Esophagus muscularis mucosa (tissue), 4 donors: Measurements from ENCODE around the gene KRTAP6-1. TPM values are rescaled to one million over a fixed set of nuclear protein-coding genes. Genes with fewer than 3 reads are reported as not detected.

Source experiments
- DNase-seq: peaks from one replicate; pipeline ENCODE4 v3.0.0-alpha.2; 2017; ENCODE audit errors: extremely low spot score
- H3K27ac ChIP-seq, 4 donors: fragments of 200-600 bp; sonication (generic); replicated peaks in 1 of 4; 1 replicate in 3 of 4; 2 replicates in 1 of 4; pipeline ENCODE4 v1.5.1; 2016 to 2019; ENCODE audit warnings: mild to moderate bottlenecking in 1 of 4
- H3K27me3 ChIP-seq, 4 donors: fragments of 200-600 bp; sonication (generic); one replicate each; pipeline versions ENCODE4 v1.5.1 to v1.6.0; 2016 to 2019
- H3K36me3 ChIP-seq, 4 donors: fragments of 200-600 bp; sonication (generic); one replicate each; pipeline ENCODE4 v1.5.1; 2016 to 2019
- H3K4me1 ChIP-seq, 4 donors: fragments of 200-600 bp; sonication (generic); one replicate each; pipeline ENCODE4 v1.5.1; 2016 to 2019
- H3K4me3 ChIP-seq, 4 donors: fragments of 200-600 bp; sonication (generic); 1 replicate in 2 of 4; 2 replicates in 2 of 4; pipeline ENCODE4 v1.5.1; 2016 to 2019; ENCODE audit warnings: mild to moderate bottlenecking in 4 of 4, moderate library complexity in 1 of 4
- H3K9me3 ChIP-seq, 4 donors: fragments of 200-600 bp; sonication (generic); 1 replicate in 3 of 4; 2 replicates in 1 of 4; pipeline ENCODE4 v1.5.1; 2016 to 2019
- EP300 ChIP-seq: sonication (generic); formaldehyde crosslinking; IDR thresholded peaks from one replicate; pipeline ENCODE4 v1.6.1; 2017; ENCODE audit warnings: antibody characterized with exemption
- POLR2A ChIP-seq: fragments of 450-650 bp; IDR thresholded peaks from one replicate; pipeline ENCODE4 v1.6.1; 2017; ENCODE audit warnings: antibody characterized with exemption, moderate library complexity, mild to moderate bottlenecking, low read depth
- POLR2AphosphoS5 ChIP-seq, 2 donors: sonication (generic); formaldehyde crosslinking; IDR thresholded peaks; one replicate each; pipeline ENCODE4 v1.6.1; 2017; ENCODE audit warnings: antibody characterized with exemption in 2 of 2
- WGBS: methylation state at CpG from one replicate; pipeline ENCODE4 v1.1.5; 2018; 5-methylcytosine and 5-hydroxymethylcytosine counted together
- intact Hi-C: fragments of 100-400 bp; cut with DNase I; formaldehyde crosslinking; loops from one replicate; pipeline ENCODE4 v1.15.1; 2023
- total RNA-seq, 4 donors: library from RNA; depleted of rRNA; stranded (reverse); fragments of >200 nt; gene quantifications; one replicate each; pipeline versions ENCODE4 v1.1.0 to v1.2.1, GENCODE V29; 2016
- TF ChIP-seq, protein P1 (sequence below), 3 experiments: fragments of 200-600 bp in 2 of 3; fragments of 450-650 bp in 1 of 3; sonication (generic) in 2 of 3; IDR thresholded peaks; one replicate each; pipeline ENCODE4 v1.5.1; 2017 to 2019; ENCODE audit warnings: antibody characterized with exemption in 3 of 3, mild to moderate bottlenecking in 2 of 3, moderate library complexity in 1 of 3

KRTAP6-1 gene
- total RNA-seq, 4 donors from 2014 or later, result not detected

DNA sequence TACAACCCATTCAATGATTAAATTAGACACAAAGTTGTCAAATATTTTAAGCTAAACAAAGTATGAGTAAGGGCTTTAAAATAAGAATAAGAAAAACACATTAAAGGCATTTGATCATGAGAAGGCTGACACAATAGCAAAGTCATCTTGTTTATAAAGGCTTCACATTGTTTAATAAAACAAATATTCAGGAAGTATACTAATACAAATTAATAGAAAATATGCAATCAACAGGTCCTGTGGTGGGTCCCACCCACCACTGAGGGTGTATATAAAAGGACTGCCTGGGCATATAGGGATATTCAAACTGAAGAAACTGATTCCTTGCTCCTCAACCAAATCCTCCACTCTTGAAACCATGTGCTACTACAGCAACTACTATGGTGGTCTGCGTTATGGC is 21.2 kb upstream of the KRTAP6-1 start, which contains the start of gene KRTAP20-2:
Gene KRTAP20-2 (plus strand): TSS at position 301 of the 400 bp plus-strand sequence. CDS start 58 bp downstream, at position 359.
- intact Hi-C loops, result no loop called here

DNA sequence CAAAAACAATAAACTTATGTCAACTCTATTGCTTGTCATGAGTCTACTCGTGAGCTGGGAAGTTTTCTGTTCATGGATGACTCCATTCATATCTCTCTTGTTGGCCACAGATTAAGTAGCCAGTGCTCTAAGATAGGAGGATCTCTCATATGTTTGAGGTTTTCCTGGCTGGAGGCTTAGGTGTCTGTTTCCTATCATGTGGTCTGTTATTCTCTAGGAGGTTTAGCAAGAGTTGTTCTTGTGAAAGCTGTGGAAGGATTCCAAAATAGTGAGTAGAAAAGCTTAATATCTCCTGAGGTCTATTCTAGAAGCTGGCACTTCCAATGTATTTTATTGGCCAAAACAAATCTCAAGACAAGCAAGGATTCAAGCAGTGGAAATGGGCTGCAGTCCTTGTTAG is 15.5 kb upstream of the KRTAP6-1 start:
- Histone ChIP-seq H3K36me3 (no peaks in the 10 kb centered on the region), H3K9me3 (no peaks in the 10 kb centered on the region), H3K4me1 (no peaks in the 10 kb centered on the region), H3K27me3 (no peaks in the 10 kb centered on the region), H3K27ac (no peak overlapping the region), H3K4me3 (no peak overlapping the region)
- 34% methylated on average over 1 of the region's 1 CpG for WGBS
- TF ChIP-seq, protein P1, sequence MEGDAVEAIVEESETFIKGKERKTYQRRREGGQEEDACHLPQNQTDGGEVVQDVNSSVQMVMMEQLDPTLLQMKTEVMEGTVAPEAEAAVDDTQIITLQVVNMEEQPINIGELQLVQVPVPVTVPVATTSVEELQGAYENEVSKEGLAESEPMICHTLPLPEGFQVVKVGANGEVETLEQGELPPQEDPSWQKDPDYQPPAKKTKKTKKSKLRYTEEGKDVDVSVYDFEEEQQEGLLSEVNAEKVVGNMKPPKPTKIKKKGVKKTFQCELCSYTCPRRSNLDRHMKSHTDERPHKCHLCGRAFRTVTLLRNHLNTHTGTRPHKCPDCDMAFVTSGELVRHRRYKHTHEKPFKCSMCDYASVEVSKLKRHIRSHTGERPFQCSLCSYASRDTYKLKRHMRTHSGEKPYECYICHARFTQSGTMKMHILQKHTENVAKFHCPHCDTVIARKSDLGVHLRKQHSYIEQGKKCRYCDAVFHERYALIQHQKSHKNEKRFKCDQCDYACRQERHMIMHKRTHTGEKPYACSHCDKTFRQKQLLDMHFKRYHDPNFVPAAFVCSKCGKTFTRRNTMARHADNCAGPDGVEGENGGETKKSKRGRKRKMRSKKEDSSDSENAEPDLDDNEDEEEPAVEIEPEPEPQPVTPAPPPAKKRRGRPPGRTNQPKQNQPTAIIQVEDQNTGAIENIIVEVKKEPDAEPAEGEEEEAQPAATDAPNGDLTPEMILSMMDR (IDR thresholded peaks at IDR 0.05), result no peak
- TF ChIP-seq EP300 (no peak), POLR2AphosphoS5 (IDR thresholded peaks at IDR 0.05) (no peak), POLR2A (no peak)
- intact Hi-C loops, result no loop called here
- no peak for DNase-seq

More for the DNA sequence above, 21.2 kb upstream of the KRTAP6-1 start, which contains the start of gene KRTAP20-2:
- H3K4me3 ChIP-seq, result no peak within 1 kb of the TSS
- WGBS, result 100% methylated on average over 1 of the region's 1 CpG
- H3K9me3 ChIP-seq, result no peaks in the 10 kb centered on the region
- no peaks in the 10 kb centered on the region for H3K4me1 ChIP-seq
- no peak within 1 kb of the TSS for H3K27ac ChIP-seq
- no peaks in the 10 kb centered on the region for H3K36me3 ChIP-seq
- no peak for TF ChIP-seq EP300
- TF ChIP-seq, protein P1 (IDR thresholded peaks at IDR 0.05), result no peak
- DNase-seq, result no peak
- no peaks in the 10 kb centered on the region for H3K27me3 ChIP-seq

DNA sequence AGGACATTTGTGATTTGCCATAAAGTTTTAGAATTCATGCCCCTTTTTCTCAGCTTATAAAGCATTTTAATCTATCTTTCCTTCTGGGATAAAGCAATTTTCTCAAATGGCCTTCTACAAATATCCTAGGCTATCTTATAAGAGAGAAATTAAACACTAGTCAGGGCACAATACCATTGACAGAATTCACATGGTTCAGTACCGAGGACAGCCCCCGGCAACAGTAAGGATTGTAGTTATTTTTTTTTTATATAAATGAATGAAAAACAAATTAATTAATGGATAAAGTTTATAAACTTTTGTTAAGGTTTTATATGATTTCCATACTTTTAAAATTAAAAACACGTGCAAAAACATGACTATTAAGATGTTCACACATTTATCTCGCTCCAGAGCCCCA is 14.4 kb upstream of the KRTAP6-1 start:
- TF ChIP-seq, protein P1 (IDR thresholded peaks at IDR 0.05), result no peak
- H3K36me3 ChIP-seq, result no peaks in the 10 kb centered on the region
- WGBS, result 83% methylated on average over 4 of the region's 4 CpGs
- no peak overlapping the region for H3K27ac ChIP-seq
- no peaks in the 10 kb centered on the region for H3K4me1 ChIP-seq
- no peak overlapping the region for H3K4me3 ChIP-seq
- no peak for DNase-seq
- H3K9me3 ChIP-seq, result no peaks in the 10 kb centered on the region
- H3K27me3 ChIP-seq, result no peaks in the 10 kb centered on the region
- intact Hi-C loops, result no loop called here

DNA sequence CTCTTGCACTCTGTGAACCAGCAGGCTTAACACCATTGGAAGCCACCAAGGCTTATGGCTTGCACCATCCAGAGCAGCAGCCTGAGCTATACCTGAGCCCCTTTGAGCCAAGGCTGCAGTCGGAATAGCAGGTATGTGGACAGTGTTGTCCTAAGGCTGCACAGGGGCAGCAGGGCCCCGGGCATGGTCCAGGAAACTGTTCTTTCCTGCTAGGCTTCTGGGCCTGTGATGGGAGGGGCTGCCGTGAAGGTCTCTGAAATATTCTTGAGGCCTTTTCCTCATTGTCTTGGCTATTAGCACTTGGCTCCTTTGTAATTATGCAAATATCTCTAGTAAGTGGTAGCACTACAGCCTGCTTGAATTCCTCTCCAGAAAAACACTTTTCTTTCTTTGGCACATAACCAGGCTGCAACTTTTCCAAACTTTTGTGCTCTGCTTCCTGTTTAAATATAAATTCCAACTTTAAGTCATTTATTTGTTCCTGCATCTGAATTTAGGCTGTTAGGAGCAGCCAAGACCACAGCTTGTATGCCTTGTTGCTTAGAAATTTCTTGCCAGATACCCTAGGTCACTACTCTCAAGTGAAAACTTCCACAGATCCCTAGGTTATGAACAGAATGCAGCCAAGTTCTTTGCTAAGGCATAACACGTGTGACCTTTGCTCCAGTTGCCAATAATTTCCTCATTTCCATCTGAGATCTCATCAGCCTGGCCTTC is 11.9 kb upstream of the KRTAP6-1 start:
- H3K9me3 ChIP-seq, result no peaks in the 10 kb centered on the region
- no peaks in the 10 kb centered on the region for H3K36me3 ChIP-seq
- H3K4me3 ChIP-seq, result no peak overlapping the region
- H3K27ac ChIP-seq, result no peak overlapping the region
- H3K4me1 ChIP-seq, result no peaks in the 10 kb centered on the region
- no peaks in the 10 kb centered on the region for H3K27me3 ChIP-seq
- intact Hi-C loops, result no loop called here
- TF ChIP-seq POLR2A (no peak), POLR2AphosphoS5 (IDR thresholded peaks at IDR 0.05) (no peak), EP300 (no peak)
- TF ChIP-seq, protein P1 (IDR thresholded peaks at IDR 0.05), result no peak
- DNase-seq, result no peak
- WGBS, result 67% methylated on average over 4 of the region's 4 CpGs

DNA sequence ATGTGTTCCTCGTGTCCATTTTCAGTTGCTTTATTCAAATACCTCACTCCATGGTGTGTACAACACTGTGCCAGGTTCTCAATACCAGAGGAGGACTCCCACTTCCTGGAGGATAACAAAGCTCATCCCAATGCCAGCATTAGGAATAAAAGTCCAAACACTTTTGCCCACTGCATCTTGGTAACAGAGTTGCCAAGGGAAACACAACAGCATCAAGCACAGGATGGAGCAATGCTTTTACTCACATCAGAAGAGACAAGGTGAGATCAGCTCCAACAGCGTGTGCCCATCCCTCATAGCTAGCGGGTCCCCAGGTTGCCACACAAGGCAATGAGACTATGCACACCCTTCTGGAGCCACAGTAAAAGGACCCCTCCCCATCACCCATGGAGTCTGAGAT is 9.6 kb upstream of the KRTAP6-1 start:
- intact Hi-C loops, result no loop called here
- H3K27me3 ChIP-seq, result no peaks in the 10 kb centered on the region

More for the DNA sequence above, 9.6 kb upstream of the KRTAP6-1 start:
- 93% methylated on average over 3 of the region's 3 CpGs for WGBS
- no peak for DNase-seq
- H3K4me1 ChIP-seq, result no peaks in the 10 kb centered on the region
- H3K27ac ChIP-seq, result no peak overlapping the region
- H3K4me3 ChIP-seq, result no peak overlapping the region
- H3K9me3 ChIP-seq, result no peaks in the 10 kb centered on the region
- TF ChIP-seq POLR2A, result no peak
- no peak for TF ChIP-seq POLR2AphosphoS5 (IDR thresholded peaks at IDR 0.05)
- TF ChIP-seq, protein P1 (IDR thresholded peaks at IDR 0.05), result no peak
- no peaks in the 10 kb centered on the region for H3K36me3 ChIP-seq
